HepG2 (cell line): ENCODE data around the gene APRT. TPM values are rescaled to one million over a fixed set of nuclear protein-coding genes. Genes with fewer than 3 reads are reported as not detected.
A peak's percentile ranks its signal among the peaks of the same experiment; 100 is the strongest.

Source experiments
- CBFB ChIP-seq: sonication (generic); formaldehyde crosslinking; IDR thresholded peaks from 2 replicates; pipeline ENCODE4 v1.4.0; 2020; ENCODE audit warnings: missing genetic modification reagents
- GATA4 ChIP-seq: sonication (generic); IDR thresholded peaks from 2 replicates; pipeline ENCODE4 v1.6.1; 2016; ENCODE audit warnings: antibody characterized with exemption, low read depth, borderline replicate concordance
- KMT2A ChIP-seq: sonication (generic); formaldehyde crosslinking; IDR thresholded peaks from 2 replicates; pipeline ENCODE4 v1.4.0; 2020; ENCODE audit warnings: missing genetic modification reagents
- MYC ChIP-seq: sonication (generic); formaldehyde crosslinking; IDR thresholded peaks from 2 replicates; pipeline ENCODE4 v1.9.0; 2021; ENCODE audit warnings: missing genetic modification reagents, borderline replicate concordance
- NBN ChIP-seq: fragments of 450-650 bp; conservative IDR thresholded peaks from 2 replicates; pipeline ENCODE4 v1.6.1; 2017
- NFATC3 ChIP-seq: sonication (generic); formaldehyde crosslinking; IDR thresholded peaks from 2 replicates; pipeline ENCODE4 v1.5.1; 2020; ENCODE audit warnings: mild to moderate bottlenecking, missing genetic modification reagents
- SMAD1 ChIP-seq: sonication (generic); formaldehyde crosslinking; IDR thresholded peaks from 2 replicates; pipeline ENCODE4 v1.4.0; 2020; ENCODE audit warnings: missing genetic modification reagents, low read depth, mild to moderate bottlenecking, borderline replicate concordance
- TSC22D2 ChIP-seq: sonication (generic); formaldehyde crosslinking; IDR thresholded peaks from 2 replicates; pipeline ENCODE4 v1.5.1; 2020; ENCODE audit warnings: missing genetic modification reagents, mild to moderate bottlenecking, borderline replicate concordance
- ZBTB38 ChIP-seq: sonication (generic); formaldehyde crosslinking; IDR thresholded peaks from 2 replicates; pipeline ENCODE4 v1.5.1; 2020; ENCODE audit warnings: mild to moderate bottlenecking, missing genetic modification reagents
- ZNF136 ChIP-seq: sonication (generic); formaldehyde crosslinking; IDR thresholded peaks from 2 replicates; pipeline ENCODE4 v1.8.1; 2022; ENCODE audit warnings: low read depth, mild to moderate bottlenecking, moderate library complexity, missing genetic modification reagents
- ZNF138 ChIP-seq: sonication (generic); formaldehyde crosslinking; IDR thresholded peaks from 2 replicates; pipeline ENCODE4 v1.5.0; 2020; ENCODE audit warnings: mild to moderate bottlenecking, low read depth, missing genetic modification reagents
- ZNF160 ChIP-seq: sonication (generic); formaldehyde crosslinking; IDR thresholded peaks from 2 replicates; pipeline ENCODE4 v1.8.0; 2022; ENCODE audit warnings: mild to moderate bottlenecking, inconsistent platforms, missing genetic modification reagents
- ZNF253 ChIP-seq: sonication (generic); formaldehyde crosslinking; IDR thresholded peaks from 2 replicates; pipeline ENCODE4 v1.8.0; 2022; ENCODE audit warnings: mild to moderate bottlenecking, missing genetic modification reagents, borderline replicate concordance
- ZNF441 ChIP-seq: sonication (generic); formaldehyde crosslinking; IDR thresholded peaks from 2 replicates; pipeline ENCODE4 v1.7.0; 2021; ENCODE audit warnings: missing genetic modification reagents, borderline replicate concordance
- polyA plus RNA-seq, 8 experiments: library from polyadenylated mRNA; depleted of rRNA in 3 of 8; stranded (reverse) in 7 of 8; unstranded in 1 of 8; fragments of >200 nt; fragmentation: Illumina TruSeq in 4 of 8; extraction: Trizol in 4 of 8; gene quantifications; 2 replicates each; pipeline versions ENCODE4 v1.2.1 to v1.2.3, GENCODE V29; 2011 to 2016; ENCODE audit warnings: low read depth in 4 of 8, missing spikeins in 1 of 8, mixed read lengths in 1 of 8; ENCODE audit not compliant: insufficient read depth in 1 of 8
- total RNA-seq, 5 experiments: library from RNA; depleted of rRNA; stranded (reverse); fragments of >200 nt; fragmentation: Illumina TruSeq; extraction: Trizol; gene quantifications; 2 replicates each; pipeline ENCODE4 v1.2.3, GENCODE V29; 2016; ENCODE audit warnings: low read depth in 1 of 5
- TF ChIP-seq, protein P1 (sequence below): sonication (generic); formaldehyde crosslinking; IDR thresholded peaks from 2 replicates; pipeline ENCODE4 v1.5.0; 2020; ENCODE audit warnings: mild to moderate bottlenecking, missing genetic modification reagents
- TF ChIP-seq, protein P2 (sequence below): sonication (generic); formaldehyde crosslinking; IDR thresholded peaks from 2 replicates; pipeline ENCODE4 v1.4.0; 2020; ENCODE audit warnings: missing genetic modification reagents, mild to moderate bottlenecking, borderline replicate concordance
- TF ChIP-seq, protein P3 (sequence below): sonication (generic); formaldehyde crosslinking; IDR thresholded peaks from 2 replicates; pipeline ENCODE4 v1.5.0; 2020; ENCODE audit warnings: mild to moderate bottlenecking, missing genetic modification reagents, borderline replicate concordance

Gene APRT
- total and polyA plus RNA-seq, 2 of the 13 experiments (the other 11 are each of a cell fraction or from before 2014, with no cell fraction given), result 155 to 242 TPM

DNA sequence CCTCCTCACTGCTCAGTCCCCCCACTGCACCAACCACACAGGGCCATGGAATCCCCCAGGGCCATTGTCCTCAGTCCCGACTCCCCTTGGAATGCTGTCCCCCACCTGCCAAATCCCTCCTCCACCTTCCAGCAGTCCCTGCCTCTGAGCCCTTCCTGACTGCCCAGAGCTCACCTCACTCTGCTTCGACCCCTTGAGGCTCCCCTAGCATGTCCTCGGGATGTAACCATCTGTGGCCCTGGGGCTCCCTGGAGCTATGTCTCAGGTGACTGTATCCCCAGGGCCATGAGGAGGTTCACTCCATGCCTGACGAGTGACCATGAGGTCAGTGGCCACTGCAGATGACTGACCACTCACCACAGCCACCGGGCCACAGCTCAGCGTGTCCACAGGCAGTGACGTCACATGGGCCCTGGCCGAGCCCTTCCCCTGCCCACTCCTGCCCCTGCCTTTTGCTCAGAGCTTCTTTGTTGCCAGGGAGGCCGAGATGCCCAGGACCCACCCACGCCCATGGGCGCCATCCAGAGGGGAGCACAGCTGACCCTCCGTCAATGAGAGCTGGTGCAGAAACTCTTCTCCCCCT is 19.0 kb downstream of the APRT start (continued):
- peak; percentile 78; the same call in 1 of the 2 replicates for TF ChIP-seq ZNF253
- no peak for TF ChIP-seq ZNF136 (CRISPR knock-in tag)
- TF ChIP-seq, protein P1, sequence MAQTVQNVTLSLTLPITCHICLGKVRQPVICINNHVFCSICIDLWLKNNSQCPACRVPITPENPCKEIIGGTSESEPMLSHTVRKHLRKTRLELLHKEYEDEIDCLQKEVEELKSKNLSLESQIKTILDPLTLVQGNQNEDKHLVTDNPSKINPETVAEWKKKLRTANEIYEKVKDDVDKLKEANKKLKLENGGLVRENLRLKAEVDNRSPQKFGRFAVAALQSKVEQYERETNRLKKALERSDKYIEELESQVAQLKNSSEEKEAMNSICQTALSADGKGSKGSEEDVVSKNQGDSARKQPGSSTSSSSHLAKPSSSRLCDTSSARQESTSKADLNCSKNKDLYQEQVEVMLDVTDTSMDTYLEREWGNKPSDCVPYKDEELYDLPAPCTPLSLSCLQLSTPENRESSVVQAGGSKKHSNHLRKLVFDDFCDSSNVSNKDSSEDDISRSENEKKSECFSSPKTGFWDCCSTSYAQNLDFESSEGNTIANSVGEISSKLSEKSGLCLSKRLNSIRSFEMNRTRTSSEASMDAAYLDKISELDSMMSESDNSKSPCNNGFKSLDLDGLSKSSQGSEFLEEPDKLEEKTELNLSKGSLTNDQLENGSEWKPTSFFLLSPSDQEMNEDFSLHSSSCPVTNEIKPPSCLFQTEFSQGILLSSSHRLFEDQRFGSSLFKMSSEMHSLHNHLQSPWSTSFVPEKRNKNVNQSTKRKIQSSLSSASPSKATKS (CRISPR knock-in tag), result no peak
- TF ChIP-seq ZNF138 (CRISPR knock-in tag), result peak; percentile 70; the same call in 1 of the 2 replicates
- TF ChIP-seq NBN, result no peak
- TF ChIP-seq SMAD1, result 0 out of 2 replicates have a peak, but pooled peaks have one; percentile 16
- 0 out of 2 replicates have a peak, but pooled peaks have one; percentile 19 for TF ChIP-seq TSC22D2
- no peak for TF ChIP-seq GATA4
- no peak for TF ChIP-seq ZNF160
- TF ChIP-seq NFATC3 (CRISPR knock-in tag), result no peak
- TF ChIP-seq, protein P2, sequence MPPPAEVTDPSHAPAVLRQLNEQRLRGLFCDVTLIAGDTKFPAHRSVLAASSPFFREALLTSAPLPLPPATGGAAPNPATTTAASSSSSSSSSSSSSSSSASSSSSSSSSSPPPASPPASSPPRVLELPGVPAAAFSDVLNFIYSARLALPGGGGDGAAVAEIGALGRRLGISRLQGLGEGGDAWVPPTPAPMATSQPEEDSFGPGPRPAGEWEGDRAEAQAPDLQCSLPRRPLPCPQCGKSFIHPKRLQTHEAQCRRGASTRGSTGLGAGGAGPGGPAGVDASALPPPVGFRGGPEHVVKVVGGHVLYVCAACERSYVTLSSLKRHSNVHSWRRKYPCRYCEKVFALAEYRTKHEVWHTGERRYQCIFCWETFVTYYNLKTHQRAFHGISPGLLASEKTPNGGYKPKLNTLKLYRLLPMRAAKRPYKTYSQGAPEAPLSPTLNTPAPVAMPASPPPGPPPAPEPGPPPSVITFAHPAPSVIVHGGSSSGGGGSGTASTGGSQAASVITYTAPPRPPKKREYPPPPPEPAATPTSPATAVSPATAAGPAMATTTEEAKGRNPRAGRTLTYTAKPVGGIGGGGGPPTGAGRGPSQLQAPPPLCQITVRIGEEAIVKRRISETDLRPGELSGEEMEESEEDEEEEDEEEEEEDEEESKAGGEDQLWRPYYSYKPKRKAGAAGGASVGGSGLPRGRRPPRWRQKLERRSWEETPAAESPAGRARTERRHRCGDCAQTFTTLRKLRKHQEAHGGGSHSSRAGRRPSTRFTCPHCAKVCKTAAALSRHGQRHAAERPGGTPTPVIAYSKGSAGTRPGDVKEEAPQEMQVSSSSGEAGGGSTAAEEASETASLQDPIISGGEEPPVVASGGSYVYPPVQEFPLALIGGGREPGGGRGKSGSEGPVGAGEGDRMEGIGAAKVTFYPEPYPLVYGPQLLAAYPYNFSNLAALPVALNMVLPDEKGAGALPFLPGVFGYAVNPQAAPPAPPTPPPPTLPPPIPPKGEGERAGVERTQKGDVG (CRISPR knock-in tag), result no peak
- peak; percentile 22; the same call in 1 of the 2 replicates for TF ChIP-seq ZNF441 (CRISPR knock-in tag)
- TF ChIP-seq MYC (CRISPR knock-in tag), result no peak; the same call in 1 of the 2 replicates
- TF ChIP-seq CBFB, result no peak
- TF ChIP-seq KMT2A, result no peak
- peak; percentile 67; the same call in 1 of the 2 replicates for TF ChIP-seq ZBTB38
- TF ChIP-seq, protein P3, sequence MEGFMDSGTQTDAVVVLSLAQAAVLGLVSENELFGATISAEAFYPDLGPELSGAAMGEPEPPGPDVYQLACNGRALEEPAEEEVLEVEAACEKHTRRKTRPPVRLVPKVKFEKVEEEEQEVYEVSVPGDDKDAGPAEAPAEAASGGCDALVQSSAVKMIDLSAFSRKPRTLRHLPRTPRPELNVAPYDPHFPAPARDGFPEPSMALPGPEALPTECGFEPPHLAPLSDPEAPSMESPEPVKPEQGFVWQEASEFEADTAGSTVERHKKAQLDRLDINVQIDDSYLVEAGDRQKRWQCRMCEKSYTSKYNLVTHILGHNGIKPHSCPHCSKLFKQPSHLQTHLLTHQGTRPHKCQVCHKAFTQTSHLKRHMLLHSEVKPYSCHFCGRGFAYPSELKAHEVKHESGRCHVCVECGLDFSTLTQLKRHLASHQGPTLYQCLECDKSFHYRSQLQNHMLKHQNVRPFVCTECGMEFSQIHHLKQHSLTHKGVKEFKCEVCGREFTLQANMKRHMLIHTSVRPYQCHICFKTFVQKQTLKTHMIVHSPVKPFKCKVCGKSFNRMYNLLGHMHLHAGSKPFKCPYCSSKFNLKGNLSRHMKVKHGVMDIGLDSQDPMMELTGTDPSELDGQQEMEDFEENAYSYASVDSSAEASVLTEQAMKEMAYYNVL, result no peak
